ENCODE measurements around the gene IGFL3.

Gene IGFL3

DNA sequence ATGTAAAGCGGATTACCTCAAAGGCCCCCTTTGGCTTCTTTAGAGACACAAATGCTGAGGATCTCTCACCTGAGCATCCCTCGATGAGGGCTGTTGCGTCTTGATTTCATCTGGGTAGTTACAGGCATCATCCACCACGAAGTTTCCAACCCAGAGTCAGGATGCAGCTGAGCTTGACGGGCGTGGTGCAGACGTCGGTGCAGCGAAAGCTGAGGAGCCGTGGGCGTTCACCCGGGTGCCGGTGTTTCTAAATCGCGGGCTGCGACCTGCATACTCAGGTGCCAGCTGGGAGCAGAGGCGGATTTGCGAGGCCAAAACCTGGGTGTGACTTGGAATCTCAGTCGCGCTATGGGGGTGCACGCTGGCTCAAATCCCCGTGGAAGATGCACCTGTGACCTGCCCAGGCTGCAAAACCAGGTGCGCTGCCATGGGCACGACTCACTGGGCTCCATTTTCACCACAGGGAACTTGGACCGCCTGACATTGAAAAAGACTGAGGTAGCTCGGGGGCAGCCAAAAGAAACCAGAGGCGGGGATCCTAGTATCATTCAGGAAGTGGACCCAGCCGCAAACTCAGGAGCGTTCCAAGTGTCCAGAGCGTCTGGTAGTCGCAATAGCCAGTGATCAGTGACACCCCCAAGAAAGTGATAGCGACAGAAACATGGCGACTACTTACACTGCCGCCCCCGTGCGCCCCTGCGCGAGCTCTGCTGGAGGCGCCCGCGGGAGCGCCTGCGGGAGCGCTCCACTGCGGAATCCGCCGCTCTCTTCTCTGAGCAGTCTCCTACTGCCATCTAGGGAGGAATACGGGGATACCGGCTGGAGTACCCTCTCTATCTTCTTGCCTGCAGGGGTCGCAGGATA is 47.3 kb downstream of the IGFL3 start:
- no peak for DNase-seq (ENCODE audit: low read depth)

DNA sequence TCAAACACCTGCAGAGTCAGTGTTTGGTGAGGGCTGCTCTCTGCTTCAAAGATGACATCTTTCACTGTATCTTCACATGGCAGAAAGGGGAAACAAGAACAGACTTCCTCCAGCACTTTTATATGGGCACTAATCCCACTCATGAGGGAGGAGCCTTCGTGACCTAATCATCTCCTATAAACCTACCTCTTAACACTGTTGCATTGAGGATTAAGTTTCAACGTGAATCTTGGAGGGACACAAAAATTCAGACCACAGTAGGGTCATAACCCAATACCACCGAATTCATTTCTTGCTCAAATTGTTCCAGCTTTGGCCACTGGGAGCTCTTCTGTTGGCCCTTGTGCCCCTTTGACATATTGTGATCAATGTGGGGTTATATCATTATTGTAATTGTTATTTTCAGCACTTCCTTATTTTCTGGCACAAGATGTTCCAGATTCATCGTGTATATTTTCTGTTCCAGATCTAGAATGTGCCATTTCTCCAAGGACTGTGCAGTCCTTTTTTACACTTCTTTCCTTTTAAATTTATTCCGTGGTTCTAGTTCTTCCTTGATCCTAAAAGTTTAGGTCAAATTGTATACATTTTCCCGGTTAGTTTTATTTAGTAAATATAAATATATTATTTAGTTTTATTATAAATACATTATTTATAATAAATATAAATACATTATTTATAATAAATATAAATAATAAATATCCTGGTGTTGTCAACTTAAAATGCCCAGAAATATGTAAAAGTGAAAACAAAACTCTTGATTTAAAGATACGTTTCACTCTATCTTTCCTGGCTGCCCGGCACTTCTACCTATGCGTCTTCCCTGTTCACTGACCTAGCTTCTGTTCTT is 48.2 kb downstream of the IGFL3 start:
- DNase-seq (ENCODE audit: low read depth), result no peak

DNA sequence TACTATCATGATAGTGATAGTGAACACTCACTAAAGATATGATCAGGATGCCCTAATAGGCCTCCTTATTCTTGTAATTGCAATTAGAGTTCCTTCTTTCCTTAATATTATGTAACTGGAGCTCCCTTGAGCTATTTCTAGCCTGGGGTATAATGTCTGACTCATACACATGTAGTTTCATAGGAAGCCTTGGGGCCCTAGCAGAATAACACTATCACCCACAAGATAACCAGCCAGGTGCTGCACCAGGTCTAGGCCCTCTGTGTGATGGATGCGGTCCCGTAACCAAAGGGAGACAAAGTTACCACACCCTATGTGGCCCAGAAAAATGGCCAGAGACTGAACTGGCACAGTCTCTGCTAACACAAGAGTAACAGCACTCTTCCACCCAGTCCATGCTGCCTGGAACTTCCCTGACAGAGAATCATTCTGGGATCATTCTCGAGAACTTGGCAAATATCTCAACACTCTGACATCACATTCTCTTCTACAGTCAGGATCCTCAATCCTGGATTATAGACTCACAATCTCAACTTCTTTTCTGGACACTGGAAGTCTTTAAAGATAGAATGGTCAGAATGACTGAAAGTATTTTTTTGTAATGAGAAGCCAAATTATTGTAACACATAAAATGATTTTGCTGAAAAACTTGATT is 51.1 kb downstream of the IGFL3 start:
- no peak for DNase-seq (ENCODE audit: low read depth)
